ENCODE data around the gene TPSG1.

DNA sequence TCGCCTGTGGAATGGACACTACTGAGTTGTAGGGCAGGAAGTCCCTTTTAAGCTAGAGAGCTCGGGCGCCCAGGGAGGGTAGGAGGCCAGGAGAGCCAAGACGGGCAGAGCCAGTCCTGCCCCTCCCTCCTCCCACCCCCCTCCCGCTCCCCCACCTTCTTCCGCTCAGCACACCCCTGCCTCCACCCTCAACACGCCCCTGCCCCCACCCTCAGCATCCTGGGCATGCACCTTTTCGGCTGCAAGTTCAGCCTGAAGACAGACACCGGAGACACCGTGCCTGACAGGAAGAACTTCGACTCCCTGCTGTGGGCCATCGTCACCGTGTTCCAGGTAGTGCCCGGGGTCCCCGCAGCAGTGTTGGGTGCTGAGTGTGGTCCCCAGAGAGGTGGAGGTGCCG lies 18.3 kb downstream of the TPSG1 start:
- TF ChIP-seq POLR2A (IDR thresholded peaks at IDR 0.05; ENCODE audit: low read depth, low read length) (no peak), POLR2AphosphoS5 (IDR thresholded peaks at IDR 0.05; ENCODE audit: low read depth, low read length) (no peak)

Data from GM12892 (cell line).